Natural killer cell (primary cell): Measurements from ENCODE around the gene ANKLE2. TPM values are rescaled to one million over a fixed set of nuclear protein-coding genes. Genes with fewer than 3 reads are reported as not detected.

Experiments used
- ATAC-seq, 3 donors: fragments of 150-1000 bp in 2 of 3; fragments of 200-7000 bp in 1 of 3; cut with Tn5 transposase; 1 replicate in 1 of 3; 2 replicates in 2 of 3; pipeline ENCODE4 v1.10.0; 2021; ENCODE audit warnings: mild to moderate bottlenecking in 2 of 3, moderate library complexity in 2 of 3
- DNase-seq, 2 donors: peaks; one replicate each; pipeline versions ENCODE4 v3.0.0 to v3.0.0-alpha.2; 2013 to 2021; ENCODE audit warnings: mixed read lengths in 1 of 2
- H3K27ac ChIP-seq: one replicate; pipeline ENCODE4 v1.5.1; 2013; ENCODE audit warnings: mild to moderate bottlenecking, low read length
- H3K27me3 ChIP-seq: one replicate; pipeline ENCODE4 v1.6.1; 2013; ENCODE audit warnings: low read length; ENCODE audit not compliant: control insufficient read depth, insufficient read depth
- H3K36me3 ChIP-seq: one replicate; pipeline ENCODE4 v1.6.1; 2013; ENCODE audit warnings: low read length; ENCODE audit not compliant: control insufficient read depth, insufficient read depth
- H3K4me1 ChIP-seq: one replicate; pipeline ENCODE4 v1.6.1; 2013; ENCODE audit warnings: low read length; ENCODE audit not compliant: control insufficient read depth, insufficient read depth
- H3K4me3 ChIP-seq: one replicate; pipeline ENCODE4 v1.5.1; 2013; ENCODE audit warnings: low read length
- H3K9me3 ChIP-seq: one replicate; pipeline ENCODE4 v1.6.1; 2013; ENCODE audit warnings: low read length; ENCODE audit not compliant: control insufficient read depth, insufficient read depth
- H3K27ac Mint-ChIP-seq, 2 donors: one replicate each; pipeline ENCODE4 v1.8.0; 2022; ENCODE audit warnings: mild to moderate bottlenecking in 2 of 2, mixed read lengths in 2 of 2, moderate library complexity in 1 of 2
- H3K27me3 Mint-ChIP-seq, 2 donors: one replicate each; pipeline ENCODE4 v1.8.0; 2022; ENCODE audit warnings: low read depth in 2 of 2, mixed read lengths in 2 of 2
- H3K36me3 Mint-ChIP-seq: one replicate; pipeline ENCODE4 v1.8.0; 2022; ENCODE audit warnings: mixed read lengths
- H3K4me1 Mint-ChIP-seq, 2 donors: one replicate each; pipeline ENCODE4 v1.8.0; 2022; ENCODE audit warnings: mixed read lengths in 2 of 2
- H3K4me3 Mint-ChIP-seq: one replicate; pipeline ENCODE4 v1.8.0; 2022; ENCODE audit warnings: mild to moderate bottlenecking, moderate library complexity, mixed read lengths
- H3K9me3 Mint-ChIP-seq, 2 donors: one replicate each; pipeline ENCODE4 v1.8.0; 2022; ENCODE audit warnings: mixed read lengths in 2 of 2
- WGBS: methylation state at CpG from one replicate; pipeline ENCODE4 v1.1.7; 2013; ENCODE audit warnings: missing lambda C conversion rate; ENCODE audit not compliant: insufficient coverage; 5-methylcytosine and 5-hydroxymethylcytosine counted together
- intact Hi-C: fragments of 100-400 bp; cut with micrococcal nuclease; formaldehyde crosslinking; loops from one replicate; pipeline ENCODE4 v1.14.2; 2022
- total RNA-seq, 4 donors: library from RNA; stranded (reverse); fragments of 120-200 nt in 1 of 4; gene quantifications; one replicate each; pipeline versions ENCODE4 v1.2.3 to v1.2.4, GENCODE V29; 2013 to 2022
- TF ChIP-seq, protein P1 (sequence below): fragments of 200-600 bp; IDR thresholded peaks from one replicate; pipeline ENCODE4 v1.8.0; 2022; ENCODE audit warnings: antibody characterized with exemption

Gene ANKLE2
- total RNA-seq, 3 donors from 2014 or later (not counting 1 experiment from before 2014, with no cell fraction given), result 67.3 to 86.4 (median 84.6) TPM

DNA sequence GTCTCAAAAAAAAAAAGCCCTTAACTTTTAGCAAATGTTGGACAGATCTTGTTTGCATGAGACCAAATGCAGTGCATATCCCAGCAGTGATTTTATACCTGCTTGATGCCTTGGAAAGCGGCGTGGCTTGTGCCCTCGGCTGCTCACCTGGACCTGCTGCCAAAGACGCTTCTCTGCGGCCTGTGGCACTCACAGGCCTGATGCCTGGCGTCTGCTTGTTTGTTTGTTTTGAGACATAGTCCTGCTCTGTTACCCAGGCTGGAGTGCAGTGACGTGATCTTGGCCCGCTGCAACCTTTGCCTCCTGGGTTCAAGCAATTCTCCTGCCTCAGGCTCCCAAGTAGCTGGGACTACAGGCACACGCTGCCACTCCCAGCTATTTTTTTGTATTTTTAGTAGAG is 45.8 kb downstream of the ANKLE2 start:
- TF ChIP-seq, protein P1, sequence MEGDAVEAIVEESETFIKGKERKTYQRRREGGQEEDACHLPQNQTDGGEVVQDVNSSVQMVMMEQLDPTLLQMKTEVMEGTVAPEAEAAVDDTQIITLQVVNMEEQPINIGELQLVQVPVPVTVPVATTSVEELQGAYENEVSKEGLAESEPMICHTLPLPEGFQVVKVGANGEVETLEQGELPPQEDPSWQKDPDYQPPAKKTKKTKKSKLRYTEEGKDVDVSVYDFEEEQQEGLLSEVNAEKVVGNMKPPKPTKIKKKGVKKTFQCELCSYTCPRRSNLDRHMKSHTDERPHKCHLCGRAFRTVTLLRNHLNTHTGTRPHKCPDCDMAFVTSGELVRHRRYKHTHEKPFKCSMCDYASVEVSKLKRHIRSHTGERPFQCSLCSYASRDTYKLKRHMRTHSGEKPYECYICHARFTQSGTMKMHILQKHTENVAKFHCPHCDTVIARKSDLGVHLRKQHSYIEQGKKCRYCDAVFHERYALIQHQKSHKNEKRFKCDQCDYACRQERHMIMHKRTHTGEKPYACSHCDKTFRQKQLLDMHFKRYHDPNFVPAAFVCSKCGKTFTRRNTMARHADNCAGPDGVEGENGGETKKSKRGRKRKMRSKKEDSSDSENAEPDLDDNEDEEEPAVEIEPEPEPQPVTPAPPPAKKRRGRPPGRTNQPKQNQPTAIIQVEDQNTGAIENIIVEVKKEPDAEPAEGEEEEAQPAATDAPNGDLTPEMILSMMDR, result no peak
- H3K36me3 ChIP-seq, result peaks cover 40% of the 10 kb centered on the region
- H3K27ac ChIP-seq, result no peak overlapping the region
- H3K4me3 Mint-ChIP-seq, result no peak overlapping the region
- no peaks in the 10 kb centered on the region for H3K9me3 ChIP-seq
- ATAC-seq (no peak), DNase-seq (no peak)
- WGBS, result 95% methylated on average over 9 of the region's 9 CpGs
- H3K27me3 ChIP-seq, result no peaks in the 10 kb centered on the region
- no peaks in the 10 kb centered on the region for H3K4me1 Mint-ChIP-seq
- no peaks in the 10 kb centered on the region for H3K27me3 Mint-ChIP-seq
- no peaks in the 10 kb centered on the region for H3K9me3 Mint-ChIP-seq
- no peak overlapping the region for H3K4me3 ChIP-seq
- peaks cover 8% of the 10 kb centered on the region for H3K4me1 ChIP-seq
- intact Hi-C loops, result no loop called here
- no peaks in the 10 kb centered on the region for H3K36me3 Mint-ChIP-seq
- no peak overlapping the region for H3K27ac Mint-ChIP-seq

DNA sequence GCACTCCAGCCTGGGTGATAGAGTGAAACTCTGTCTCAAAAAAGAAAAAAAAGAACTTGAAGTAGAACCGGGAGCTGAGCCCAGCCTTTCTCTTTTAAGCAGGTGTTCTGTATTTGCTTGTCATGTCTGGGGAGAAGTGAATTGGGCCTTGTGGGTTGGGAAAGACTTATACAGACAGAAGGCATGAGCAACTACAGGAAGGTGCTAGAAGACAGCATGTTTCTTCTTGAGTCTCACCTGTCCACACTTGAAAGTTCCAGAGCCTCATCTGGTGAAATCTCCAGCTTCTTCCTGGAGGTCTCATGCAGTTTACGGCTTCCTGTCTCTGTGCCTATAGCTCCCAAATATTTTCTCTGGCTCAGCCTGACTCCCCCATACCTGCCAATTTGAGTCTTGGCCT is 48.5 kb downstream of the ANKLE2 start:
- no peaks in the 10 kb centered on the region for H3K36me3 Mint-ChIP-seq
- peaks cover 2% of the 10 kb centered on the region for H3K9me3 ChIP-seq
- TF ChIP-seq, protein P1, result no peak
- H3K27ac ChIP-seq, result no peak overlapping the region
- peaks cover 0 to 6% of the 10 kb centered on the region in 2 donors for H3K4me1 Mint-ChIP-seq
- H3K36me3 ChIP-seq, result peaks cover 20% of the 10 kb centered on the region
- no peak overlapping the region for H3K27ac Mint-ChIP-seq
- peaks cover 17% of the 10 kb centered on the region for H3K4me1 ChIP-seq
- 68% methylated on average over 2 of the region's 2 CpGs for WGBS
- H3K4me3 ChIP-seq, result no peak overlapping the region
- no peak overlapping the region for H3K4me3 Mint-ChIP-seq
- H3K27me3 Mint-ChIP-seq, result no peaks in the 10 kb centered on the region
- DNase-seq (no peak), ATAC-seq (no peak)
- no peaks in the 10 kb centered on the region for H3K9me3 Mint-ChIP-seq
- intact Hi-C loops, result no loop called here
- H3K27me3 ChIP-seq, result no peaks in the 10 kb centered on the region

DNA sequence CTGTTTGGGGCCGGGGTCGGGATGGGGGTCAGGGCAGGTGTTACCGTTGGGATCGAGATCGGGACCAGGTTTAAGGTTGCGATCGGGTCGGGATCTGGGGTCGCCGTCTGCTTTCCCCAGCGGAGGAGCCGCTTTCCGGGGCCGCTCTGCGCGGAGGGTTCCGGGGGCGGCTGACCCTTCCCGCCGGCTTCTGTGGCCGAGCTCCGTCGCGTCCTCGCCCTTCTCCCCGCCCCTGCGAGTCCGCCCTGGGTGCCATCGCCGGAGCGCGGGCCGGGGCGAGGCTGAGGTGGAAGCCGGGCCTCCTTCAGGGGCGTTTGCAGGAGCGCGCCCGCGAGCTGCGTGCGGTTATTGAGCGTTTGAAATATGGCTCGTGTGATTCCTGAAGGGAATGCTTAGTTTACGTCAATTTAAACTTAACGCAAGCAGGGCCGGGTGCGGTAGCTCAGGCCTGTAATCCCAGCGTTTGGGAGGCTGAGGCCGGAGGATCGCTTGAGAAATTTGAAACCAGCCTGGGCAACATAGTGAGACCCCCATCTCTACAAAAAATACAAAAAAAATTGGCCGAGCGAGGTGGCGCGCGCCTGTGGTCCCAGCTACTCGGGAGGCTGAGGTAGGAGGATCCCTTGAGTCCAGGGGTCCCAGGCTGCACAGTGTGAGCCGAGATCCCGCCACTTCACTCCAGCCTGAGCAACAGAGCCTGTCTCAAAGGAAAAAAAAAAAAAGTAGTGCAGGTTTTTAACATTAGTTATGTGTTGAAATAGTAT is 50.4 kb downstream of the ANKLE2 start:
- DNase-seq (peak; percentile 19 to 38), ATAC-seq (peak in 2 of 3 donors; percentile 6 to 9)
- no peaks in the 10 kb centered on the region for H3K27me3 ChIP-seq
- peaks cover 5% of the 10 kb centered on the region for H3K9me3 ChIP-seq
- Mint-ChIP-seq H3K9me3 (no peaks in the 10 kb centered on the region), H3K27ac (peak overlapping the region in 1 of 2 donors; percentile 9), H3K4me1 (peaks cover 0 to 6% of the 10 kb centered on the region in 2 donors), H3K36me3 (no peaks in the 10 kb centered on the region), H3K27me3 (no peaks in the 10 kb centered on the region), H3K4me3 (peak overlapping the region; percentile 79)
- peaks cover 17% of the 10 kb centered on the region for H3K4me1 ChIP-seq
- WGBS, result 8% methylated on average over 59 of the region's 59 CpGs
- TF ChIP-seq, protein P1, result no peak
- no peak overlapping the region for H3K27ac ChIP-seq
- intact Hi-C loops, result no loop called here
- peak overlapping the region; percentile 57 for H3K4me3 ChIP-seq
- H3K36me3 ChIP-seq, result peaks cover 9% of the 10 kb centered on the region
